Astrocyte (in vitro differentiated cells and primary cell): ENCODE measurements around the gene LRRC4C. TPM values are rescaled to one million over a fixed set of nuclear protein-coding genes. Genes with fewer than 3 reads are reported as not detected.

Experiments
- DNase-seq: peaks from one replicate; pipeline ENCODE4 v3.0.0-alpha.2; 2010; ENCODE audit warnings: low read depth
- FAIRE-seq: peaks from 2 replicates; lab custom pipeline; 2011; peaks lifted over from hg19 to GRCh38; lab: Jason Lieb, UNC
- H2AFZ ChIP-seq: 2 replicates; pipeline ENCODE4 v1.6.0; 2012; ENCODE audit warnings: low read depth, low read length, inconsistent platforms
- H3K27ac ChIP-seq: 2 replicates; pipeline ENCODE4 v1.5.1; 2011; ENCODE audit warnings: low read depth, low read length, inconsistent platforms
- H3K27me3 ChIP-seq: 2 replicates; pipeline ENCODE4 v1.6.0; 2011; ENCODE audit warnings: low read length, inconsistent platforms; ENCODE audit not compliant: insufficient read depth
- H3K36me3 ChIP-seq: 2 replicates; pipeline ENCODE4 v1.5.1; 2011; ENCODE audit warnings: low read length, inconsistent platforms; ENCODE audit not compliant: insufficient read depth
- H3K4me1 ChIP-seq: 2 replicates; pipeline ENCODE4 v1.5.1; 2011; ENCODE audit warnings: low read length, inconsistent platforms; ENCODE audit not compliant: insufficient read depth
- H3K4me2 ChIP-seq: 2 replicates; pipeline ENCODE4 v1.6.0; 2012; ENCODE audit warnings: low read length, inconsistent platforms
- H3K4me3 ChIP-seq: 2 replicates; pipeline ENCODE4 v1.5.1; 2011; ENCODE audit warnings: low read depth, mild to moderate bottlenecking, low read length, inconsistent platforms; ENCODE audit not compliant: insufficient read depth
- H3K79me2 ChIP-seq: 2 replicates; pipeline ENCODE4 v1.6.0; 2012; ENCODE audit warnings: mild to moderate bottlenecking, low read length, inconsistent platforms; ENCODE audit not compliant: insufficient read depth
- H3K9ac ChIP-seq: 2 replicates; pipeline ENCODE4 v1.6.0; 2012; ENCODE audit warnings: mild to moderate bottlenecking, low read length, inconsistent platforms
- H3K9me3 ChIP-seq: 2 replicates; pipeline ENCODE4 v1.5.1; 2012; ENCODE audit warnings: low read depth, mild to moderate bottlenecking, low read length, inconsistent platforms; ENCODE audit not compliant: insufficient read depth
- H4K20me1 ChIP-seq: 2 replicates; pipeline ENCODE4 v1.6.0; 2012; ENCODE audit warnings: low read length, inconsistent platforms; ENCODE audit not compliant: insufficient read depth
- H3K27ac Mint-ChIP-seq: one replicate; pipeline ENCODE4 v1.8.0; 2021; ENCODE audit warnings: mild to moderate bottlenecking, mixed read lengths; ENCODE audit not compliant: unreplicated experiment
- H3K27me3 Mint-ChIP-seq: one replicate; pipeline ENCODE4 v1.8.0; 2021; ENCODE audit warnings: low read depth, mixed read lengths; ENCODE audit not compliant: unreplicated experiment
- H3K36me3 Mint-ChIP-seq: one replicate; pipeline ENCODE4 v1.8.0; 2021; ENCODE audit warnings: low read depth, mixed read lengths; ENCODE audit not compliant: unreplicated experiment
- H3K4me1 Mint-ChIP-seq: one replicate; pipeline ENCODE4 v1.8.0; 2021; ENCODE audit warnings: low read depth, mixed read lengths; ENCODE audit not compliant: unreplicated experiment
- H3K4me3 Mint-ChIP-seq: one replicate; pipeline ENCODE4 v1.8.0; 2021; ENCODE audit warnings: mild to moderate bottlenecking, moderate library complexity, mixed read lengths; ENCODE audit not compliant: unreplicated experiment
- H3K9me3 Mint-ChIP-seq: one replicate; pipeline ENCODE4 v1.8.0; 2021; ENCODE audit warnings: mild to moderate bottlenecking, mixed read lengths; ENCODE audit not compliant: unreplicated experiment
- CTCF ChIP-seq: IDR thresholded peaks from 2 replicates; pipeline ENCODE4 v1.5.1; 2011; ENCODE audit warnings: low read depth, mild to moderate bottlenecking, inconsistent platforms, low read length, moderate library complexity; ENCODE audit not compliant: insufficient read depth
- EZH2 ChIP-seq: IDR thresholded peaks from 2 replicates; pipeline ENCODE4 v1.6.1; 2012; ENCODE audit warnings: mild to moderate bottlenecking, low read length, inconsistent platforms; ENCODE audit not compliant: insufficient read depth
- total RNA-seq: library from RNA; stranded (reverse); gene quantifications from 2 replicates; pipeline ENCODE4 v1.2.1, GENCODE V29; 2021

The LRRC4C gene
- total RNA-seq, 1 donor from 2014 or later = 9.0 TPM

- no peak overlapping the region for H3K4me2 ChIP-seq
- no peaks in the 10 kb centered on the region for H3K9me3 ChIP-seq
- peaks cover 7% of the 10 kb centered on the region for H3K4me1 ChIP-seq
- no peak for FAIRE-seq
- Mint-ChIP-seq H3K4me1 (peaks cover 9% of the 10 kb centered on the region), H3K27me3 (no peaks in the 10 kb centered on the region), H3K36me3 (no peaks in the 10 kb centered on the region), H3K9me3 (no peaks in the 10 kb centered on the region), H3K27ac (no peak overlapping the region), H3K4me3 (no peak overlapping the region)
- H3K27ac ChIP-seq = no peak overlapping the region
- peak; percentile 82 for DNase-seq
- H3K27me3 ChIP-seq = no peaks in the 10 kb centered on the region
- H3K79me2 ChIP-seq = no peaks in the 10 kb centered on the region
- no peaks in the 10 kb centered on the region for H3K36me3 ChIP-seq
- H4K20me1 ChIP-seq = no peaks in the 10 kb centered on the region
- H3K4me3 ChIP-seq = no peak overlapping the region
- H3K9ac ChIP-seq = no peak overlapping the region
- TF ChIP-seq CTCF (no peak), EZH2 (no peak)
- no peak overlapping the region for H2AFZ ChIP-seq
These were observed 1324.5 kb downstream of the LRRC4C start for GRCh38 chr11:40134820-40135570.

- Histone ChIP-seq H3K79me2 (no peaks in the 10 kb centered on the region), H3K27me3 (no peaks in the 10 kb centered on the region), H3K9ac (no peak overlapping the region), H2AFZ (no peak overlapping the region), H4K20me1 (no peaks in the 10 kb centered on the region), H3K4me3 (no peak overlapping the region), H3K4me1 (peaks cover 7% of the 10 kb centered on the region), H3K4me2 (no peak overlapping the region), H3K9me3 (no peaks in the 10 kb centered on the region), H3K36me3 (no peaks in the 10 kb centered on the region), H3K27ac (no peak overlapping the region)
- H3K27me3 Mint-ChIP-seq = no peaks in the 10 kb centered on the region
- H3K36me3 Mint-ChIP-seq = no peaks in the 10 kb centered on the region
- no peaks in the 10 kb centered on the region for H3K9me3 Mint-ChIP-seq
- H3K4me3 Mint-ChIP-seq = no peak overlapping the region
- peaks cover 3% of the 10 kb centered on the region for H3K4me1 Mint-ChIP-seq
- TF ChIP-seq CTCF (no peak), EZH2 (no peak)
- FAIRE-seq (no peak), DNase-seq (peak; percentile 82)
- H3K27ac Mint-ChIP-seq = no peak overlapping the region
These were observed 1326.0 kb downstream of the LRRC4C start for GRCh38 chr11:40133498-40133897.

- Mint-ChIP-seq H3K4me3 (no peak overlapping the region), H3K36me3 (no peaks in the 10 kb centered on the region), H3K27me3 (no peaks in the 10 kb centered on the region), H3K9me3 (no peaks in the 10 kb centered on the region), H3K27ac (no peak overlapping the region), H3K4me1 (peaks cover 3% of the 10 kb centered on the region)
- no peak overlapping the region for H3K4me2 ChIP-seq
- no peak overlapping the region for H3K27ac ChIP-seq
- no peaks in the 10 kb centered on the region for H4K20me1 ChIP-seq
- no peaks in the 10 kb centered on the region for H3K27me3 ChIP-seq
- H3K79me2 ChIP-seq = no peaks in the 10 kb centered on the region
- H3K9ac ChIP-seq = no peak overlapping the region
- H3K4me3 ChIP-seq = no peak overlapping the region
- no peaks in the 10 kb centered on the region for H3K9me3 ChIP-seq
- H3K36me3 ChIP-seq = no peaks in the 10 kb centered on the region
- DNase-seq (peak; percentile 86), FAIRE-seq (no peak)
- TF ChIP-seq CTCF (no peak), EZH2 (no peak)
- H3K4me1 ChIP-seq = peaks cover 7% of the 10 kb centered on the region
- H2AFZ ChIP-seq = no peak overlapping the region
These were observed 1326.5 kb downstream of the LRRC4C start for GRCh38 chr11:40132912-40133311.
